Gastrocnemius medialis (tissue), 4 donors: Measurements from ENCODE around the gene BPIFB1.

Source experiments
- CTCF ChIP-seq, 5 experiments: fragments of 450-650 bp in 3 of 5; fragments of 200-600 bp in 2 of 5; sonication (generic) in 2 of 5; IDR thresholded peaks in 4 of 5; conservative IDR thresholded peaks in 1 of 5; 1 replicate in 4 of 5; 2 replicates in 1 of 5; pipeline ENCODE4 v1.5.1; 2016 to 2019; ENCODE audit warnings: antibody characterized with exemption in 5 of 5, mild to moderate bottlenecking in 3 of 5, moderate library complexity in 3 of 5
- POLR2A ChIP-seq, 2 donors: fragments of 450-650 bp; IDR thresholded peaks; one replicate each; pipeline ENCODE4 v1.6.1; 2017; ENCODE audit warnings: antibody characterized with exemption in 2 of 2, mild to moderate bottlenecking in 2 of 2, moderate library complexity in 2 of 2

- TF ChIP-seq POLR2A (IDR thresholded peaks at IDR 0.05) (no peak), CTCF (IDR thresholded peaks at IDR 0.05 in 4 of 5, conservative IDR thresholded peaks at IDR 0.05 in 1 of 5) (peak; percentile 46 to 89 (median 80))
Observed at GRCh38 chr20:33299111-33299603, 16.1 kb downstream of the BPIFB1 start.
